GM12801 (cell line): Measurements from ENCODE around the gene PDZRN3.

Experiments used
- TF ChIP-seq, protein P1 (sequence below): IDR thresholded peaks from one replicate; pipeline ENCODE4 v1.5.1; 2011; ENCODE audit warnings: control low read depth; ENCODE audit not compliant: insufficient read length; ENCODE audit errors: extremely low read depth

PDZRN3 gene

DNA sequence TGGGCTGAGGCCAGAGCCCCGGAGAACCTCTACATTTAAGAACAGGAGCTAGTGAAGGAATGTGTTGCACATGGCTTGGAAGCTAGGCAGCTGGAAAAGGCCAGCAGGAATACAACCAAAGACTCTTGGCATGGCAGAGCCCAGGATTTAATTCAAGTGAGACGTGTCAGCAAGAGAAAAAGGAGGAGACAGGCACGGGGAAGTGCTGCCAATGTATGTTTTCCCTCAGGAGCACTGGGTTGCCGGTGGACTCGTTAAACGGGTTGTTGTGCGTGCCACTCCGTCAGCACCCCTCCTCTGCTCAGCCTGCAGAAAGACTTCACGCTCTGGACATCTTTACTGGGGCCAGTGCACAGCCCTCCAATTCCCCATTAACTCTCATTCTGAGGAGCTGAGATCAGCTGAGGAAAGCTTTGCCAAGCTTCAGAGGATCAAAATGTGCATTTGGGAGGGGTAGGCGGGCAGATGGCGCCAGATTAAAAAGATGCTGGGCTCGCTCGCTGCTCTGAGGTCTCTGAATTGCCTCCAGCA is 103.7 kb downstream of the PDZRN3 start:
- TF ChIP-seq, protein P1, sequence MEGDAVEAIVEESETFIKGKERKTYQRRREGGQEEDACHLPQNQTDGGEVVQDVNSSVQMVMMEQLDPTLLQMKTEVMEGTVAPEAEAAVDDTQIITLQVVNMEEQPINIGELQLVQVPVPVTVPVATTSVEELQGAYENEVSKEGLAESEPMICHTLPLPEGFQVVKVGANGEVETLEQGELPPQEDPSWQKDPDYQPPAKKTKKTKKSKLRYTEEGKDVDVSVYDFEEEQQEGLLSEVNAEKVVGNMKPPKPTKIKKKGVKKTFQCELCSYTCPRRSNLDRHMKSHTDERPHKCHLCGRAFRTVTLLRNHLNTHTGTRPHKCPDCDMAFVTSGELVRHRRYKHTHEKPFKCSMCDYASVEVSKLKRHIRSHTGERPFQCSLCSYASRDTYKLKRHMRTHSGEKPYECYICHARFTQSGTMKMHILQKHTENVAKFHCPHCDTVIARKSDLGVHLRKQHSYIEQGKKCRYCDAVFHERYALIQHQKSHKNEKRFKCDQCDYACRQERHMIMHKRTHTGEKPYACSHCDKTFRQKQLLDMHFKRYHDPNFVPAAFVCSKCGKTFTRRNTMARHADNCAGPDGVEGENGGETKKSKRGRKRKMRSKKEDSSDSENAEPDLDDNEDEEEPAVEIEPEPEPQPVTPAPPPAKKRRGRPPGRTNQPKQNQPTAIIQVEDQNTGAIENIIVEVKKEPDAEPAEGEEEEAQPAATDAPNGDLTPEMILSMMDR, result no peak

DNA sequence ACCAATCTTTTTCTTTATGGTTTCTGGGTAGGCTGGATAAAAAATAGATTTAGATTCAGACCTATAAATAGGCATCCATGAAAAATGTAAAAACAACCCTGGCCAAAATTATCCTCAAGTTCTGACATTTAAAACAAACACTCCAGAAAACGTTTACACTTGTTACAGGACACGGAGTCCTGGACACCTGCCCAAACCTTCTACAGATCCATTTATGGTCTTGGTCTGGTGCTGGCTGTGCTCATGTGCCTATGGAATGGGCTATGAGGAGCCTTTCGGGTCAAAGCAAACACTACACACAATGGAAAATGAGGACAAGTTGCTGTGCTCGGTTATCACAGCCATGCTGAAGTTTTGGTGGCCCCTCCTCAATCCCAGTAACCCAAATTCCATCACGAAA is 108.1 kb downstream of the PDZRN3 start:
- TF ChIP-seq, protein P1, result no peak

DNA sequence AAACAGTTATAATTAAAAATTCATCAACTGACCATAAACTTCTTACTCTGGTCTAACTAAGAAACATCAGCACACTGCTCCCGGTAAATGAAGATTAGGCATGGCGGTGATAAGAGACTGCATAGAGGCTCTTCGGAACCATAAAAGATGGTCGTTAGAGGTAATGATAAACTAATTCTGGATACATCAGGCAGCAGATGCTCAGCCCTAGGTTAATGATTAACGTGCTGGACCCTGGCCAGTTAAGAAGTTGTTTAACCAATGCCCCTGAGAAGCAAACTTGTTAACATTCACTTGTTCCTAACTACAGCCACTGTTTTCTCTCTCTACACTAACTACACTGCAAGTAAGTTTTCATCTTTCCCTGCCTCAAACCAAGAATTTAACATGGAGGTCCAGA is 111.5 kb downstream of the PDZRN3 start:
- TF ChIP-seq, protein P1, result no peak

DNA sequence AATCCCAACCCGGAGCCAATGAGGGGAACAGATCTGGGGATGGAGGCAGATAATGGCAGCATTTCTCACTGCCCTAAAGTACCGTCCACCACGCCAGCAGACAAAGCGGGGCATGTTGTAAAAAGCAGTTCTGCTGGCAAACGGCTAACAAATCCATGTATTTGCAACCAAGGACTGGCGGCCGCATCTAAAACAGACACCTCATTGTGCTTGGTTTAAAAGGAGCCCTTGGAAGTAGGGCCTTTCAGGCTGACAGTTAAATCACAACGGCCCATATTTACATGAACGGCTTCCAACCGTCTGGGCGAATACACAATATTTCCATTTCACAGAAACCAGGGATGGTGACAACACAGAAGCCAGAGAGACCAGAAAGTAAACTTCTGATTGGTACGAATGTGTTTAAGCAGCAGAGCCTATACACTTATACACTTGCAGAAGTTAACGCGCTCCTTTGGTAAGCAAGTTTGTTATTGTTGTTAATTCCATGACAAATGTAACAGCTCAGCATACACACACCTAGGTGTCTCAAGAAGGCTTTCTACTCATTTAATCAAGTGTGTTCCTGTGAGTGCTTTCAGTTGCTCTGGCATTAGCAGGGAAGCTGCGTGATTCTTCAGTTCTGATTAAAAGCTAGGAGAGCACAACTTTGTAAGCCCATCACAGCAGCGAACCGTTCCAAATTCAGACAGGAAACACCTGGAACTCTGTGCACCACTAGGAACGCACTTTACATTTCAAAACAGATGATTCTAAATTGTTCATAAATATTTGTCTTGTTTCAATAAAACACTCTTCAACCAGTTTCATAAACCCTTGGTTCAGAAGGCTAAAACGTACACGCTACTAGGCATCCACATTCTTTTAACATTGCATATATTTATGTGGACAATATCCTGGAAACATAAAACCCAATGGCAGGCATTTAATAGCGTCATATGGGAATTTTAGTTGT is 112.9 kb downstream of the PDZRN3 start:
- TF ChIP-seq, protein P1, result no peak

- TF ChIP-seq, protein P1, result no peak
These were observed 114.0 kb downstream of the PDZRN3 start for GRCh38 chr3:73510784-73511183.

GRCh38 chr3:73510334-73510733 is 114.4 kb downstream of the PDZRN3 start:
- TF ChIP-seq, protein P1, result no peak

DNA sequence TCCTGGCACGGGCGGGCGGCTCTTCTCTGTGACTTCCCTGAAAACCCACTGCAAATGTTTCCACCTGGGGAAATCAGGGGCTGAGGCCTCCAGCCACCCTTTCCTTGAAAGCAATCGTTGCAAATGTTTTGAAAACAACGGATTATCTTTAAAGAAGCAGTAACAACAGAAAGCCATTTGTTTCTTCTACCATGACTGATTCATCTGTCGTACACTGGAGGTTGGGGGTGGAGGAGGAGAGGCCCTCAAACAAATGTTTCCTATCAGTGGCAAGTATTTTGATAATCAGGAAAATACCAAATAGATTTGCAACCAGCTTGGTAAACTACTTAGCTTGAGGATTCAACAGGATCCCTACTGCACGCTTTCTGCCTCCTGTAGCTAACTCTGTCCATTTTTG is 114.9 kb downstream of the PDZRN3 start:
- TF ChIP-seq, protein P1, result no peak
